Fibroblast of lung (primary cell): ENCODE results near the gene UBE2E2. TPM values are rescaled to one million over a fixed set of nuclear protein-coding genes. Genes with fewer than 3 reads are reported as not detected.

Experiments
- DNase-seq, 2 donors: peaks; one replicate each; pipeline versions ENCODE4 v3.0.0 to v3.0.0-alpha.2; 2010; ENCODE audit warnings: low read depth in 2 of 2
- H2AFZ ChIP-seq: 2 replicates; pipeline ENCODE4 v1.5.1; 2012; ENCODE audit warnings: low read length, control low read depth, inconsistent platforms
- H3K27ac ChIP-seq: 2 replicates; pipeline ENCODE4 v1.5.1; 2011; ENCODE audit warnings: low read length, control low read depth; ENCODE audit not compliant: insufficient read depth
- H3K27me3 ChIP-seq: 2 replicates; pipeline ENCODE4 v1.5.1; 2011; ENCODE audit warnings: mild to moderate bottlenecking, low read length; ENCODE audit not compliant: control insufficient read depth, insufficient read depth
- H3K36me3 ChIP-seq: 2 replicates; pipeline ENCODE4 v1.5.1; 2011; ENCODE audit warnings: low read length; ENCODE audit not compliant: control insufficient read depth, insufficient read depth
- H3K4me1 ChIP-seq: 2 replicates; pipeline ENCODE4 v1.5.1; 2011; ENCODE audit warnings: low read length; ENCODE audit not compliant: control insufficient read depth, insufficient read depth; ENCODE audit errors: extremely low read depth
- H3K4me2 ChIP-seq: 2 replicates; pipeline ENCODE4 v1.5.1; 2011; ENCODE audit warnings: low read length, control low read depth; ENCODE audit not compliant: insufficient read depth; ENCODE audit errors: extremely low read depth
- H3K4me3 ChIP-seq, 4 experiments: fragments of 200-600 bp in 1 of 4; sonication (generic) in 1 of 4; replicated peaks in 1 of 4; 2 replicates each; pipeline ENCODE4 v1.5.1; 2011 to 2016; ENCODE audit warnings: low read length in 4 of 4, low read depth in 3 of 4, mild to moderate bottlenecking in 3 of 4, control low read depth in 2 of 4, inconsistent platforms in 1 of 4, mixed read lengths in 1 of 4; ENCODE audit not compliant: insufficient read depth in 1 of 4; ENCODE audit errors: control extremely low read depth in 1 of 4
- H3K79me2 ChIP-seq: 2 replicates; pipeline ENCODE4 v1.5.1; 2012; ENCODE audit warnings: mild to moderate bottlenecking, low read length, inconsistent platforms; ENCODE audit not compliant: control insufficient read depth, insufficient read depth
- H3K9ac ChIP-seq: 2 replicates; pipeline ENCODE4 v1.5.1; 2011; ENCODE audit warnings: mild to moderate bottlenecking, low read length, control low read depth; ENCODE audit not compliant: insufficient read depth
- H3K9me3 ChIP-seq: 2 replicates; pipeline ENCODE4 v1.5.1; 2012; ENCODE audit warnings: low read depth, low read length; ENCODE audit not compliant: control insufficient read depth, insufficient read depth
- H4K20me1 ChIP-seq: 2 replicates; pipeline ENCODE4 v1.5.1; 2011; ENCODE audit warnings: low read length; ENCODE audit not compliant: control insufficient read depth, insufficient read depth; ENCODE audit errors: extremely low read depth
- EZH2 ChIP-seq: IDR thresholded peaks from 2 replicates; pipeline ENCODE4 v1.5.1; 2012; ENCODE audit warnings: low read length, control low read depth, mild to moderate bottlenecking; ENCODE audit errors: missing control alignments
- polyA plus RNA-seq, 2 donors: library from polyadenylated mRNA; depleted of rRNA in 1 of 2; stranded (reverse) in 1 of 2; unstranded in 1 of 2; fragments of >200 nt; gene quantifications; 2 replicates each; pipeline ENCODE4 v1.2.1, GENCODE V29; 2011 to 2012; ENCODE audit warnings: missing spikeins in 1 of 2
- total RNA-seq: library from RNA; depleted of rRNA; stranded (reverse); fragments of >200 nt; gene quantifications from 2 replicates; pipeline ENCODE4 v1.2.1, GENCODE V29; 2014
- TF ChIP-seq, protein P1 (sequence below), 2 donors: IDR thresholded peaks in 1 of 2; conservative IDR thresholded peaks in 1 of 2; 1 replicate in 1 of 2; 2 replicates in 1 of 2; pipeline ENCODE4 v1.5.1; 2011 to 2012; ENCODE audit warnings: low read length in 2 of 2, control low read depth in 1 of 2, inconsistent platforms in 1 of 2, low read depth in 1 of 2, mild to moderate bottlenecking in 1 of 2

Gene UBE2E2
- total and polyA plus RNA-seq, 2 donors (not counting 1 experiment from before 2014, with no cell fraction given) = 79.8 to 127 TPM

GRCh38 chr3:23275061-23275460 is 71.9 kb downstream of the UBE2E2 start:
- no peak overlapping the region for H3K4me3 ChIP-seq
- peaks cover 6% of the 10 kb centered on the region for H3K4me1 ChIP-seq
- peaks cover 8% of the 10 kb centered on the region for H3K79me2 ChIP-seq
- TF ChIP-seq, protein P1, sequence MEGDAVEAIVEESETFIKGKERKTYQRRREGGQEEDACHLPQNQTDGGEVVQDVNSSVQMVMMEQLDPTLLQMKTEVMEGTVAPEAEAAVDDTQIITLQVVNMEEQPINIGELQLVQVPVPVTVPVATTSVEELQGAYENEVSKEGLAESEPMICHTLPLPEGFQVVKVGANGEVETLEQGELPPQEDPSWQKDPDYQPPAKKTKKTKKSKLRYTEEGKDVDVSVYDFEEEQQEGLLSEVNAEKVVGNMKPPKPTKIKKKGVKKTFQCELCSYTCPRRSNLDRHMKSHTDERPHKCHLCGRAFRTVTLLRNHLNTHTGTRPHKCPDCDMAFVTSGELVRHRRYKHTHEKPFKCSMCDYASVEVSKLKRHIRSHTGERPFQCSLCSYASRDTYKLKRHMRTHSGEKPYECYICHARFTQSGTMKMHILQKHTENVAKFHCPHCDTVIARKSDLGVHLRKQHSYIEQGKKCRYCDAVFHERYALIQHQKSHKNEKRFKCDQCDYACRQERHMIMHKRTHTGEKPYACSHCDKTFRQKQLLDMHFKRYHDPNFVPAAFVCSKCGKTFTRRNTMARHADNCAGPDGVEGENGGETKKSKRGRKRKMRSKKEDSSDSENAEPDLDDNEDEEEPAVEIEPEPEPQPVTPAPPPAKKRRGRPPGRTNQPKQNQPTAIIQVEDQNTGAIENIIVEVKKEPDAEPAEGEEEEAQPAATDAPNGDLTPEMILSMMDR (conservative IDR thresholded peaks at IDR 0.05 in 1 of 2, IDR thresholded peaks at IDR 0.05 in 1 of 2; ENCODE audit: low read depth in 1 of 2, low read length in 2 of 2) = no peak
- no peak for TF ChIP-seq EZH2
- no peak overlapping the region for H3K9ac ChIP-seq
- H4K20me1 ChIP-seq = no peaks in the 10 kb centered on the region
- H3K27me3 ChIP-seq = no peaks in the 10 kb centered on the region
- H3K36me3 ChIP-seq = no peaks in the 10 kb centered on the region
- no peak overlapping the region for H3K4me2 ChIP-seq
- H3K27ac ChIP-seq = no peak overlapping the region
- H2AFZ ChIP-seq = no peak overlapping the region
- no peak for DNase-seq
- no peaks in the 10 kb centered on the region for H3K9me3 ChIP-seq

DNA sequence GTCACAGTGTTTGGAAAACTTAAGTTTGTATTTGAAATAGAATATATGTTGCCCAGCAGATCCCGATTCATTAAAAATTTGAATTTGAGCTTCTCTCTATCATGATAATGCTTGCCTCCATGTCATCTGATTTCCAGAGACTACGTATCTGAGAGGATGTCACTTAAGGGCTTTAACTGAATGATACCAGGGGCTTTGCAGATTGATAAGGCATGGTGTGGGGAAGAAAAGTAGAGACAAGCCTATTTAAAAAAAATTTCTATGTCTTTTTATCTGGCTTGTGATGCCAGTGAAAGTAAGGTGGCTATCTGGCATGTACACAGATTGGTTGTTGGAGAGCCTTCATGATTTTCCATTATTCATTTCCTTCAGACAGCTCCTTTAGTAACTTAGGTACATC is 72.7 kb downstream of the UBE2E2 start:
- Histone ChIP-seq H3K36me3 (no peaks in the 10 kb centered on the region), H2AFZ (no peak overlapping the region), H3K27me3 (no peaks in the 10 kb centered on the region), H3K79me2 (peaks cover 13% of the 10 kb centered on the region), H3K4me3 (no peak overlapping the region), H3K9me3 (no peaks in the 10 kb centered on the region), H4K20me1 (no peaks in the 10 kb centered on the region), H3K4me1 (peaks cover 6% of the 10 kb centered on the region), H3K9ac (no peak overlapping the region), H3K27ac (no peak overlapping the region), H3K4me2 (no peak overlapping the region)
- no peak for DNase-seq
- TF ChIP-seq, protein P1 (conservative IDR thresholded peaks at IDR 0.05 in 1 of 2, IDR thresholded peaks at IDR 0.05 in 1 of 2; ENCODE audit: low read depth in 1 of 2, low read length in 2 of 2) = no peak
- TF ChIP-seq EZH2 = no peak

DNA sequence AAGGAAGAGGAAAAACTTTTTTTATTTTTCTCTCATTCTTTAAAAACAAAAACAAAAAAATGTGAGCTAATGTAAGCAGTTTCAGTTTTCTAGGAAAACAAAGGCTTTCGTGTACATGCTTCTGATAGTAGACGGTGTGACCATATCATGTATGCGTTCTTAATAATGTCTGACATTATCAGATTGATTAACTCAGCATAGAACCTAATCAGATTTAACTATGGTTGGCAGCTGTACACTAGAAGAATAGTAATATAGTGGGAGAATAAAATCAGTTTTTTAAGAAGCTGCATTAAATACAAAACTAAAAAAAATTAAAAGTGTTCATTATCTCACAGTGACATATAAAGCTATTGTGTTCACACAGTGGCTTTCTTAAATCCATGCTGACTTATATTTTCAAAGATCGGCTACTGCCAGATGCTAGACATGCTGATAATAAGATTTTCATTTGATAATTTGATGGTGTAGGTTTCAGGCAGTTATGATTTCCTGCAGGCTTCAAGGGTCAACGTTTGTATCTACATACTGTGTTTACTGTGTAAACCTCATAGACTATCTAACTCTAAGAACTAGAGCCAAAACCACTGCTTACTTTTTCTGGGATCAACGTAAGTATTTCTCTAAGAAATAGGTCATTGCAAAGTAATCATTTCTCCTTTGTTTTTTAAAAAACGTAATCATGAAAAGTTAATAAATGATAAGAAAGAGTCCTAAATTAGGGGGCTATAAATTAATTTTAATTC is 74.0 kb downstream of the UBE2E2 start:
- H4K20me1 ChIP-seq = no peaks in the 10 kb centered on the region
- no peaks in the 10 kb centered on the region for H3K36me3 ChIP-seq
- H3K27ac ChIP-seq = no peak overlapping the region
- H3K4me2 ChIP-seq = no peak overlapping the region
- H3K9ac ChIP-seq = no peak overlapping the region
- H2AFZ ChIP-seq = no peak overlapping the region
- H3K27me3 ChIP-seq = no peaks in the 10 kb centered on the region
- no peaks in the 10 kb centered on the region for H3K9me3 ChIP-seq
- no peak overlapping the region for H3K4me3 ChIP-seq
- H3K79me2 ChIP-seq = peaks cover 14% of the 10 kb centered on the region
- H3K4me1 ChIP-seq = peaks cover 6% of the 10 kb centered on the region
- TF ChIP-seq EZH2 = no peak
- TF ChIP-seq, protein P1 (conservative IDR thresholded peaks at IDR 0.05 in 1 of 2, IDR thresholded peaks at IDR 0.05 in 1 of 2; ENCODE audit: low read depth in 1 of 2, low read length in 2 of 2) = no peak
- DNase-seq = no peak
